HG02943 (cell line): ENCODE measurements around the gene RAB3B.
"Not testable (repeated sequence)": the region's sequence is repeated elsewhere in the genome, so short reads cannot be mapped to it uniquely, and the experiment has no call there.

Experiments
- ATAC-seq: cut with Tn5 transposase; IDR thresholded peaks from one replicate; pipeline ENCODE4 v1.9.1; 2021; ENCODE audit warnings: mild to moderate bottlenecking, low read depth, moderate library complexity; ENCODE audit not compliant: unreplicated experiment

The RAB3B gene

GRCh38 chr1:51924455-51924854 lies 66.0 kb downstream of the RAB3B start:
- ATAC-seq = no peak

DNA sequence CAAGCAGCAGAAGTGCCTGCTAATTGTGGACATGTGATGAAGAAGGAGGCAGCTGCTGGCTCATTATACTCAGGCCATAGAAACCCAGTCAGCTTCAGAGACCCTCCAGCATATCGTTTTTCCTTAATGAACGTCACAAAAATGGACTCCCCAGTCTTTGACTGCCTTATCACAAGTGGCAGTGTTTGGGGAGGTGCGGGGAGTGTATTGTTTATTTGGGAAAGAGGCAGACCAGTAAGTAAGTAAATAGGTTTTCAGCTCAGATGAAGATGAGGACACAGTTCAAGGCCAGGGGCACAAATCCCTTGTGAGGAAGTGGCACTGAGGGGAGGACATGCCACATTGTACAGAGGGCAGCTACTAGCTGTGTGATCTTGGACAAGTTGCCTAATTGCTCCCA lies 68.5 kb downstream of the RAB3B start:
- ATAC-seq = no peak

GRCh38 chr1:51920130-51920529 lies 70.4 kb downstream of the RAB3B start:
- ATAC-seq = no peak

GRCh38 chr1:51919684-51920083 lies 70.8 kb downstream of the RAB3B start:
- ATAC-seq = no peak

- no peak for ATAC-seq
Measured at GRCh38 chr1:51916587-51917405, 73.7 kb downstream of the RAB3B start.

- no peak for ATAC-seq
Measured at GRCh38 chr1:51915951-51916350, 74.5 kb downstream of the RAB3B start.

DNA sequence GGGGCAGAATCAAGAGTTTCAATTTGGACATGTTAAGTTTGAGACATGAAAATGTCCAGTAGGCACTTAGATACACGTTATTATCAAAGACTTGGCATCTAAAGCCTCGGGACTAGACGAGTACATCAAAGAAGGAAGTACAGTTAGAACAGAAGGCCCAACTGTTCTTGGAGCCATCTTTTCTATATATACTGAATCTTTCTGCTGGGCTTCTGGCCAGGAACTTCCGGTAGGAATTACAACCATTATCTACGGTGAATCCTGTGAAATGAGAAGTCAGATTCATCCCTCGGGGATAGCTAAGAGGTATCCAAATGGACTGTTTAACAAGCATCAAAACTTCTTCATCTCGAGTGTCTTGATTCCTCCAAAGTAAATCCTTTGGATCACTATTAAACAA lies 77.6 kb downstream of the RAB3B start:
- ATAC-seq = no peak

- no peak for ATAC-seq
Measured at GRCh38 chr1:51910221-51911000, 80.1 kb downstream of the RAB3B start.

DNA sequence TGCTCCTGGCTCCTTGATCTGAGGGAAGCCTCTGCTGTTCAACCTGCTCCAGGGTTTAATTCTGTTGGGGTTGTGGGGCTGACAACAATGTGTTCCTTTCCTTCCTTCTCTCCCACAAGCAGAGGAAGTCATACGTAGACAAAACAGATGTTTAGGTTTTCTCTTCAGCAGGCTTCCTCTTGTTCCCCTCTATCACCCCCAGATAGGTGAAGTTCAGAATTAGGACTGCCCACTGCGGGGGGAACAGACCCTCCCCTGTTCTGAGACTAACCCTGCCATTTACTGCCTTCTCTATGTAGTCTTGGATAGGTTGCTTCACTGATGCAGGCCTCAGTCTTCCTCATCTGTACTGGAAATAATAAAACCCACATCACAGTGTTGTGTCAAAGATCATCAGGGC lies 82.0 kb downstream of the RAB3B start:
- ATAC-seq = no peak

- no peak for ATAC-seq
Measured at GRCh38 chr1:51907079-51907702, 83.3 kb downstream of the RAB3B start.

DNA sequence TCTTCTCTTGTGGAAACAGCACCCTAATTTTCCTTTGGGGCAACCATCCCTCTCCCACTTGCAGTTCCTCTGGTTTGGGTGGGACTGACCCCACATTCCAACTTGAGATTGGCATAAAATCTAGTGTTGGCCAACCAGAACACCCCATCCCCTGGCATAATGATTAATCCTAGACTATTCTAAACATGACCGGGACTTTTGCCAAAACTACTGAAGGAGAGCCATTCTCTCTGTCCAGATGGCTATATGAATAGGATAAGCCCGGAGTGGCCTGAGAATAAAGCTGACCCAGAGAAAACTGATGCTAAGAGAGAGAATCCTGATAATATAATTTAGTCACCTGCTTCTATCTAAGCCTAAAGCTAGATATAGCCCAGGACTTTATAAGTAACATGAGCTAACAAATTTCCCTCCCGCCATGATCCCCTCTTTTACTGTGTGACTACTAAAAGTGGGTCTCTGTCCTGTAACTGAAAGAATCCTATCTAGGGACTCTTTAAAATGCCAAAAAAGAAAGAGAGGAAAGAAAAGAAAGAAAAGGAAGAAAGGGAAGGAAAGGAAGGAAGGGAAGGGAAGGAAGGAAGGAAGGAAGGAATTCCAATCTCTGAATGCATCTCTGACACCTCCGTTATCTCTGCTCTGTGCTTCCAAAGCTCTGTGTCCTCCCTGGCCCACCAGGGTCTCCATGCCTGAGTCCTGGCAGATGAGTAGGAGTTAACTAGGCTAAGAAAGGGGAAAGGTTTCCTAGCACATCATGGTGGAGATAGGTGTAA lies 84.0 kb downstream of the RAB3B start:
- no peak for ATAC-seq

GRCh38 chr1:51902456-51902855 lies 88.0 kb downstream of the RAB3B start:
- ATAC-seq = no peak

GRCh38 chr1:51901151-51901550 lies 89.3 kb downstream of the RAB3B start:
- ATAC-seq = no peak

DNA sequence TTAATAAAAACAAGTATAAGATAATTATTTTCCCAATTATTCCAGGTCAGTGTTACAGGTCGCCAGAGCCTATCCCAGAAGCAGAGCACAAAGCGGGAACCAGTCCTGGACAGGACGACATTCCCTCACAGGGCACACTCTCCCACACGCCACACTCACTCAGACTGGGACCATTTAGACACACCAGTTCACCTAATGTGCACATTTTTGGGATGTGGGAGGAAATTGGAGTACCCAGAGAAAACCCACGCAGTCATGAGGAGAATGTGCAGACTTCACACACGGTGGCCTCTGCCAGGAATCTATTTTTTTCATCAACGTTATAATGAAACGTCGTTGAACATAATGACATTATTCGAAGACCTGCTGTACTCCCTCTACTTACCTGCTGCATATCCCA lies 91.5 kb downstream of the RAB3B start:
- ATAC-seq = no peak

GRCh38 chr1:51898090-51898734 lies 92.3 kb downstream of the RAB3B start:
- no peak for ATAC-seq

GRCh38 chr1:51897699-51898031 lies 92.8 kb downstream of the RAB3B start:
- ATAC-seq = no peak

GRCh38 chr1:51894748-51895147 lies 95.8 kb downstream of the RAB3B start:
- not testable (repeated sequence) for ATAC-seq

DNA sequence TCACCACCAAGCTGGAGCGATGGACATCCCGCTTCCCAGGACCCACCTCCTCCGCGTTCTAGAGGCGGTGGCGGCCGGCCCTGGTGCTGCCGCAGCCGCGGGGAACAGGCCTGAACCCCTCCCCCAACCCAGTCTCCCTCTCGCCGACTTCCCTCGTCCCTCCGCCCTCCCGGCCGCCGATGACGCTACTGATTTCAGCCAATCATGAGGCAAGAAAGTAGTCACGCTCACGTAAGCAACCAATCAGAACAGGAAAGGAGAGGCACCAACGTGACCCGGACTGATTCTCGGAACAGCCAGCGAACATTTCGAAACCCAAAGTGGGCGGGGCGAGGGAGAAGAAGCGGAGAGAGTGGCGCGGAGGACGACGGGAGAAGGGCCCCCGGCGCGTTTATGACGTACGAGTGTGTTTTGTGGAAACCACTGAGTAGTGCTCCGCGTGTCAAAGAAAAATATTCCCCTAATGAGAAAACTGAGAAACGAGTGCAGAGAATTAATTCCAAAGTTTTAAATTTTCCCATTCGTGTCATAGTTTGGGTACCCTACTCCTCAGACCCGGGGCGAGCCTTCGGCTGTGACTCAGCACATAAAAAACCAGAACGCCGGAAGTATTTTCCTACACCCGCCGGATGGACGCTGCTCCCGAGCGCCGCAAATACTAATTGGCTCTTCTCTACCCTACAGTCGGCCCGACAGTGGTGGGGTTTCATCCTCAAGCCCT lies 111.7 kb downstream of the RAB3B start, which contains the start of gene NRDC:
Gene NRDC, minus strand, starts transcription at position 112 of the 721 bp plus-strand sequence. CDS start 112 bp downstream, outside the sequence.
- peak; percentile 97 for ATAC-seq

DNA sequence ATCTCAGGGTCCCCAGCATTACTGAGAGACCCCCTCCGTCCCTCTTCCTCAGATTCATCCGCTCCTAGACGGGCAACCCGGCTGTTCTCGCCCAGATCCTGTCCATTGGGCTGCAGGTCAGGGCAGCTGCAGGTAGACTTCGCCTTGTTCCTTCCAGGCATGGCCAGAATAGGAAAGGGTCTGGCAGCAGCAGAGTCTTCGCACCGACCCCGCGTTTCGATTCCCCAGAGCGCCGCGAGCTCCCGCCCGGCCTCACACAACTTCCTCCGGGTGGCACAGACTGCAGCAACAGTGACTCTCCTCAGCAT lies 112.2 kb downstream of the RAB3B start:
- ATAC-seq = peak; percentile 16
